Right cardiac atrium (tissue), 5 donors: ENCODE measurements around the gene VOPP1. TPM values are rescaled to one million over a fixed set of nuclear protein-coding genes. Genes with fewer than 3 reads are reported as not detected.
"Not testable (repeated sequence)": the region's sequence is repeated elsewhere in the genome, so short reads cannot be mapped to it uniquely, and the experiment has no call there.

Experiments
- ATAC-seq, 2 donors: fragments of 200-7000 bp; cut with Tn5 transposase; one replicate each; pipeline versions ENCODE4 v1.8.0 to v1.9.1; 2020; ENCODE audit warnings: moderate library complexity in 2 of 2, mild to moderate bottlenecking in 1 of 2
- DNase-seq, 3 donors: peaks; one replicate each; pipeline ENCODE4 v3.0.0-alpha.2; 2020
- H3K27ac ChIP-seq: one replicate; pipeline ENCODE4 v1.5.1; 2013; ENCODE audit warnings: mild to moderate bottlenecking, low read length, control low read depth, moderate library complexity
- H3K27me3 ChIP-seq: one replicate; pipeline ENCODE4 v1.6.1; 2013; ENCODE audit not compliant: control insufficient read depth, insufficient read depth
- H3K4me1 ChIP-seq: one replicate; pipeline ENCODE4 v1.6.1; 2013; ENCODE audit warnings: low read length; ENCODE audit not compliant: control insufficient read depth, insufficient read depth
- H3K4me3 ChIP-seq: one replicate; pipeline ENCODE4 v1.5.1; 2013; ENCODE audit warnings: low read length, control low read depth
- H3K9me3 ChIP-seq: one replicate; pipeline ENCODE4 v1.6.1; 2013; ENCODE audit warnings: low read length; ENCODE audit not compliant: control insufficient read depth
- WGBS: extraction: QIAGEN DNeasy Blood & Tissue Kit; methylation state at CpG from one replicate; pipeline ENCODE4 v1.1.7; 2013; 5-methylcytosine and 5-hydroxymethylcytosine counted together
- intact Hi-C, 4 donors: fragments of 100-400 bp; cut with DNase I; formaldehyde crosslinking; loops; one replicate each; pipeline versions ENCODE4 v1.11.0 to v1.14.0; 2022 to 2023
- long read RNA-seq, 4 donors: library from polyadenylated mRNA; unstranded; transcript quantifications; one replicate each; pipeline ENCODE4 v2.0.0, GENCODE V29; 2020 to 2021
- polyA plus RNA-seq: library from polyadenylated mRNA; stranded (reverse); fragments of 200-250 nt; gene quantifications from one replicate; pipeline ENCODE4 v1.2.3, GENCODE V29; 2013
- total RNA-seq, 4 donors: library from RNA; stranded (reverse); fragmentation: NEBNext Ultra II Directional; extraction: Animal tissue kit (Norgen Biotek cat#: 25700); gene quantifications; one replicate each; pipeline ENCODE4 v1.2.1, GENCODE V29; 2021
- donor health status: healthy with polysubstance abuse.
- donor health status: DM: no; HTN: yes; CAD: no.
- donor health status: DM: no; HTN: no; CAD: no.
- donor health status: DM: no; HTN: yes; CAD: no; lungs with severe emphysema.
- donor health status: DM: yes; HTN: yes; CAD: no.

The VOPP1 gene
- total RNA-seq (10 to 100 TPM; 19.0 to 21.8 (median 21.0) TPM), polyA plus RNA-seq (12.7 TPM)
- long read RNA-seq, donor 1, transcript VOPP1-211 (4 exons, 649 nt) = minor isoform, 5 of 59 reads
- long read RNA-seq, donor 1, transcript VOPP1-201 (5 exons, 2,962 nt) = major isoform, 34 of 59 reads
- long read RNA-seq, donor 1, partial matches to known transcripts = 1 of 59 reads
- long read RNA-seq, donor 1, other reads (novel, unspliced or antisense) = 19 of 59 reads
- long read RNA-seq, donor 2, transcript VOPP1-201 (5 exons, 2,962 nt) = major isoform, 21 of 33 reads
- long read RNA-seq, donor 2, partial matches to known transcripts = 3 of 33 reads
- long read RNA-seq, donor 2, other reads (novel, unspliced or antisense) = 7 of 33 reads
- long read RNA-seq, donor 3, transcript VOPP1-201 (5 exons, 2,962 nt) = major isoform, 33 of 46 reads
- long read RNA-seq, donor 3, partial matches to known transcripts = 1 of 46 reads
- long read RNA-seq, donor 3, other reads (novel, unspliced or antisense) = 12 of 46 reads
- long read RNA-seq, donor 4, transcript VOPP1-201 (5 exons, 2,962 nt) = major isoform, 17 of 28 reads
- long read RNA-seq, donor 4, transcript VOPP1-211 (4 exons, 649 nt) = minor isoform, 5 of 28 reads
- long read RNA-seq, donor 4, partial matches to known transcripts = 1 of 28 reads
- long read RNA-seq, donor 4, other reads (novel, unspliced or antisense) = 4 of 28 reads

GRCh38 chr7:55572378-55573233, at the start of gene VOPP1:
Gene VOPP1 (minus strand): TSS chr7:55572502. CDS start chr7:55572324, 178 bp downstream.
- intact Hi-C loops = loop anchor here in 1 of 4 donors (2.0 kb wide), 1 partner anchor 22 kb away; no protein-coding TSS in a partner anchor
- peaks cover 18% of the 10 kb centered on the region for H3K4me1 ChIP-seq
- H3K27me3 ChIP-seq = no peaks in the 10 kb centered on the region
- no peaks in the 10 kb centered on the region for H3K9me3 ChIP-seq
- H3K27ac ChIP-seq = peak within 1 kb of the TSS; percentile 57
- peak; percentile 85 to 94 for ATAC-seq
- peak within 1 kb of the TSS; percentile 97 for H3K4me3 ChIP-seq
- DNase-seq = peak; percentile 76 to 89 (median 89)
- WGBS = 1% methylated on average over 70 of the region's 77 CpGs

- intact Hi-C loops = no loop called here
Observed at GRCh38 chr7:55618913-55619312, 46.6 kb upstream of the VOPP1 start.

GRCh38 chr7:55614365-55615064, 42.2 kb upstream of the VOPP1 start:
- H3K27ac ChIP-seq, intact Hi-C loops, H3K9me3 ChIP-seq, H3K4me3 ChIP-seq, ATAC-seq, H3K27me3 ChIP-seq, H3K4me1 ChIP-seq, DNase-seq: not testable (repeated sequence)
- 69% methylated on average over 2 of the region's 2 CpGs for WGBS

More at GRCh38 chr7:55618913-55619312, 46.6 kb upstream of the VOPP1 start:
- ATAC-seq (no peak), DNase-seq (no peak)
- Histone ChIP-seq H3K4me3 (no peak overlapping the region), H3K27ac (no peak overlapping the region), H3K9me3 (peaks cover 3% of the 10 kb centered on the region), H3K27me3 (no peaks in the 10 kb centered on the region), H3K4me1 (no peaks in the 10 kb centered on the region)
- WGBS = 82% methylated on average over 3 of the region's 3 CpGs

GRCh38 chr7:55609726-55610125, 37.4 kb upstream of the VOPP1 start:
- ATAC-seq, H3K27me3 ChIP-seq, H3K4me3 ChIP-seq, H3K4me1 ChIP-seq, H3K9me3 ChIP-seq, DNase-seq, H3K27ac ChIP-seq, intact Hi-C loops: not testable (repeated sequence)
- 48% methylated on average over 1 of the region's 1 CpG for WGBS

GRCh38 chr7:55605661-55606060, 33.4 kb upstream of the VOPP1 start:
- H3K27ac ChIP-seq, H3K4me1 ChIP-seq, H3K27me3 ChIP-seq, ATAC-seq, intact Hi-C loops, DNase-seq, H3K9me3 ChIP-seq, H3K4me3 ChIP-seq: not testable (repeated sequence)

GRCh38 chr7:55597944-55598499, 25.7 kb upstream of the VOPP1 start:
- not testable (repeated sequence) for H3K27ac ChIP-seq
- peak; percentile 21 to 24 for ATAC-seq
- WGBS = 48% methylated on average over 4 of the region's 4 CpGs

GRCh38 chr7:55597214-55597739, 25.0 kb upstream of the VOPP1 start:
- ATAC-seq, H3K27ac ChIP-seq, H3K27me3 ChIP-seq, DNase-seq, H3K9me3 ChIP-seq, H3K4me1 ChIP-seq, H3K4me3 ChIP-seq: not testable (repeated sequence)
- intact Hi-C loops = loop anchor here in 3 of 4 donors (5.0 to 10.0 kb wide), 3 partner anchors 160 to 312 kb away; no protein-coding TSS in a partner anchor
- WGBS = 55% methylated on average over 2 of the region's 2 CpGs

More at GRCh38 chr7:55597944-55598499, 25.7 kb upstream of the VOPP1 start:
- DNase-seq, H3K9me3 ChIP-seq, H3K27me3 ChIP-seq, H3K4me1 ChIP-seq, H3K4me3 ChIP-seq: not testable (repeated sequence)
- intact Hi-C loops = loop anchor here in 3 of 4 donors (5.0 to 10.0 kb wide), 3 partner anchors 161 to 313 kb away; no protein-coding TSS in a partner anchor

GRCh38 chr7:55595511-55595910, 23.2 kb upstream of the VOPP1 start:
- 88% methylated on average over 4 of the region's 4 CpGs for WGBS
- intact Hi-C loops = loop anchor here in 3 of 4 donors (5.0 to 10.0 kb wide), 3 partner anchors 158 to 311 kb away; no protein-coding TSS in a partner anchor
- no peak for ATAC-seq
- no peak overlapping the region for H3K4me3 ChIP-seq
- H3K27me3 ChIP-seq = no peaks in the 10 kb centered on the region
- H3K27ac ChIP-seq = no peak overlapping the region
- H3K9me3 ChIP-seq = no peaks in the 10 kb centered on the region
- H3K4me1 ChIP-seq = no peaks in the 10 kb centered on the region
- DNase-seq = no peak

GRCh38 chr7:55594870-55595269, 22.6 kb upstream of the VOPP1 start:
- no peak for DNase-seq
- H3K9me3 ChIP-seq = no peaks in the 10 kb centered on the region
- H3K27ac ChIP-seq = no peak overlapping the region
- H3K27me3 ChIP-seq = no peaks in the 10 kb centered on the region
- no peak for ATAC-seq
- H3K4me1 ChIP-seq = no peaks in the 10 kb centered on the region
- intact Hi-C loops = loop anchor here in 3 of 4 donors (5.0 to 10.0 kb wide), 3 partner anchors 158 to 310 kb away; no protein-coding TSS in a partner anchor
- no peak overlapping the region for H3K4me3 ChIP-seq
